Activated CD8-positive, alpha-beta memory T cell treated with anti-CD3 and anti-CD28 coated beads, Interleukin-2, amount 10 ng/mL, durations not matched to agents 7 days and 5 days (primary cell): Measurements from ENCODE around the gene PAFAH1B1. TPM values are rescaled to one million over a fixed set of nuclear protein-coding genes. Genes with fewer than 3 reads are reported as not detected.
A peak's percentile ranks its signal among the peaks of the same experiment; 100 is the strongest.

Experiments
- ATAC-seq: fragments of 150-1000 bp; cut with Tn5 transposase; one replicate; pipeline ENCODE4 v1.10.0; 2021; ENCODE audit warnings: moderate library complexity
- CTCF ChIA-PET: fragments of 350-600 bp; sonication (Branson Sonifier 250); formaldehyde crosslinking; loops from one replicate; lab custom pipeline; 2021; ENCODE audit warnings: antibody characterized with exemption; lab: Charles Lee
- DNase-seq: peaks from one replicate; pipeline ENCODE4 v3.0.0-alpha.2; 2020
- H3K27ac Mint-ChIP-seq: one replicate; pipeline ENCODE4 v1.8.0; 2021; ENCODE audit warnings: mild to moderate bottlenecking, mixed read lengths
- H3K27me3 Mint-ChIP-seq: one replicate; pipeline ENCODE4 v1.8.0; 2021; ENCODE audit warnings: mixed read lengths
- H3K36me3 Mint-ChIP-seq: one replicate; pipeline ENCODE4 v1.8.0; 2021; ENCODE audit warnings: mild to moderate bottlenecking, mixed read lengths
- H3K4me1 Mint-ChIP-seq: one replicate; pipeline ENCODE4 v1.8.0; 2021; ENCODE audit warnings: mixed read lengths
- H3K4me3 Mint-ChIP-seq: one replicate; pipeline ENCODE4 v1.8.0; 2021; ENCODE audit warnings: mild to moderate bottlenecking, moderate library complexity, mixed read lengths
- H3K9me3 Mint-ChIP-seq: one replicate; pipeline ENCODE4 v1.8.0; 2022; ENCODE audit warnings: low read depth, mixed read lengths
- total RNA-seq, 2 experiments: library from RNA; stranded (reverse); gene quantifications; one replicate each; pipeline ENCODE4 v1.2.3, GENCODE V29; 2021

The PAFAH1B1 gene
- total RNA-seq, 2 experiments from 2014 or later: 170 to 175 TPM

GRCh38 chr17:2708585-2709182 lies 115.2 kb downstream of the PAFAH1B1 start:
- H3K4me1 Mint-ChIP-seq: peaks cover 35% of the 10 kb centered on the region
- DNase-seq (no peak), ATAC-seq (no peak)
- H3K27ac Mint-ChIP-seq: peak overlapping the region; percentile 87
- CTCF ChIA-PET: no interaction called here
- H3K9me3 Mint-ChIP-seq: no peaks in the 10 kb centered on the region
- no peak overlapping the region for H3K4me3 Mint-ChIP-seq
- no peaks in the 10 kb centered on the region for H3K27me3 Mint-ChIP-seq
- H3K36me3 Mint-ChIP-seq: peaks cover 2% of the 10 kb centered on the region

- Mint-ChIP-seq H3K4me1 (peaks cover 37% of the 10 kb centered on the region), H3K27ac (peak overlapping the region; percentile 87), H3K4me3 (peak overlapping the region; percentile 20), H3K27me3 (no peaks in the 10 kb centered on the region), H3K36me3 (peaks cover 2% of the 10 kb centered on the region), H3K9me3 (no peaks in the 10 kb centered on the region)
- DNase-seq: no peak
- ATAC-seq: no peak
- CTCF ChIA-PET: interaction anchor here (1.3 kb wide), 1 partner anchor 293 kb away, joined by 3 read pairs; no protein-coding TSS in a partner anchor
Measured at GRCh38 chr17:2709183-2709661, 115.8 kb downstream of the PAFAH1B1 start.

- no peaks in the 10 kb centered on the region for H3K27me3 Mint-ChIP-seq
- H3K27ac Mint-ChIP-seq: peak overlapping the region; percentile 87
- no peaks in the 10 kb centered on the region for H3K9me3 Mint-ChIP-seq
- H3K4me3 Mint-ChIP-seq: peak overlapping the region; percentile 86
- DNase-seq (no peak), ATAC-seq (no peak)
- peaks cover 37% of the 10 kb centered on the region for H3K4me1 Mint-ChIP-seq
- CTCF ChIA-PET: interaction anchor here (0.6 to 1.4 kb wide), 5 partner anchors 11 to 1930 kb away, joined by 3 to 6 read pairs (median 3); no protein-coding TSS in a partner anchor
- H3K36me3 Mint-ChIP-seq: peaks cover 2% of the 10 kb centered on the region
Measured at GRCh38 chr17:2710071-2710802, 116.8 kb downstream of the PAFAH1B1 start.

GRCh38 chr17:2710803-2711607 lies 117.6 kb downstream of the PAFAH1B1 start:
- CTCF ChIA-PET: interaction anchor here (0.6 to 1.4 kb wide), 4 partner anchors 11 to 1931 kb away, joined by 3 to 6 read pairs (median 3); no protein-coding TSS in a partner anchor
- Mint-ChIP-seq H3K4me1 (peaks cover 37% of the 10 kb centered on the region), H3K36me3 (peaks cover 2% of the 10 kb centered on the region), H3K27me3 (no peaks in the 10 kb centered on the region), H3K27ac (peak overlapping the region; percentile 87), H3K4me3 (peak overlapping the region; percentile 93), H3K9me3 (no peaks in the 10 kb centered on the region)
- ATAC-seq: peak; percentile 6
- DNase-seq: peak; percentile 51

- H3K4me1 Mint-ChIP-seq: peaks cover 37% of the 10 kb centered on the region
- peak; percentile 93 for ATAC-seq
- no peaks in the 10 kb centered on the region for H3K27me3 Mint-ChIP-seq
- DNase-seq: peak; percentile 97
- peak within 1 kb of the TSS; percentile 93 for H3K4me3 Mint-ChIP-seq
- H3K27ac Mint-ChIP-seq: peak within 1 kb of the TSS; percentile 95
- no peaks in the 10 kb centered on the region for H3K9me3 Mint-ChIP-seq
- CTCF ChIA-PET: no interaction called here
- H3K36me3 Mint-ChIP-seq: peaks cover 2% of the 10 kb centered on the region
Measured at GRCh38 chr17:2711608-2712299, 118.3 kb downstream of the PAFAH1B1 start, which contains the start of gene CLUH. Gene CLUH (minus strand): TSS chr17:2711764. CDS start chr17:2711661, 103 bp downstream.

- H3K27me3 Mint-ChIP-seq: no peaks in the 10 kb centered on the region
- CTCF ChIA-PET: no interaction called here
Measured at GRCh38 chr17:2712300-2713043, 119.0 kb downstream of the PAFAH1B1 start.

GRCh38 chr17:2713881-2714280 lies 120.4 kb downstream of the PAFAH1B1 start:
- Mint-ChIP-seq H3K4me1 (peaks cover 33% of the 10 kb centered on the region), H3K36me3 (peaks cover 2% of the 10 kb centered on the region), H3K27ac (no peak overlapping the region), H3K27me3 (no peaks in the 10 kb centered on the region), H3K9me3 (no peaks in the 10 kb centered on the region), H3K4me3 (no peak overlapping the region)
- ATAC-seq (no peak), DNase-seq (no peak)
- CTCF ChIA-PET: interaction anchor here (0.7 kb wide), 1 partner anchor 299 kb away, joined by 3 read pairs; no protein-coding TSS in a partner anchor

More at GRCh38 chr17:2712300-2713043, 119.0 kb downstream of the PAFAH1B1 start:
- ATAC-seq (no peak), DNase-seq (no peak)
- peak overlapping the region; percentile 95 for H3K27ac Mint-ChIP-seq
- peaks cover 2% of the 10 kb centered on the region for H3K36me3 Mint-ChIP-seq
- peaks cover 37% of the 10 kb centered on the region for H3K4me1 Mint-ChIP-seq
- no peaks in the 10 kb centered on the region for H3K9me3 Mint-ChIP-seq
- peak overlapping the region; percentile 93 for H3K4me3 Mint-ChIP-seq

- peaks cover 14% of the 10 kb centered on the region for H3K4me1 Mint-ChIP-seq
- H3K9me3 Mint-ChIP-seq: no peaks in the 10 kb centered on the region
- no peak overlapping the region for H3K27ac Mint-ChIP-seq
- no peaks in the 10 kb centered on the region for H3K27me3 Mint-ChIP-seq
- H3K4me3 Mint-ChIP-seq: no peak overlapping the region
- peaks cover 2% of the 10 kb centered on the region for H3K36me3 Mint-ChIP-seq
- CTCF ChIA-PET: no interaction called here
- ATAC-seq (no peak), DNase-seq (no peak)
Measured at GRCh38 chr17:2716649-2717048, 123.2 kb downstream of the PAFAH1B1 start.

- Mint-ChIP-seq H3K4me3 (no peak overlapping the region), H3K4me1 (peaks cover 4% of the 10 kb centered on the region), H3K9me3 (no peaks in the 10 kb centered on the region), H3K36me3 (peaks cover 2% of the 10 kb centered on the region), H3K27ac (no peak overlapping the region), H3K27me3 (peaks cover 10% of the 10 kb centered on the region)
- no peak for ATAC-seq
- DNase-seq: no peak
- CTCF ChIA-PET: no interaction called here
Measured at GRCh38 chr17:2718150-2718938, 124.9 kb downstream of the PAFAH1B1 start.

- no peak for DNase-seq
- no peak overlapping the region for H3K27ac Mint-ChIP-seq
- CTCF ChIA-PET: no interaction called here
- no peak overlapping the region for H3K4me3 Mint-ChIP-seq
- no peaks in the 10 kb centered on the region for H3K9me3 Mint-ChIP-seq
- H3K27me3 Mint-ChIP-seq: peaks cover 17% of the 10 kb centered on the region
- no peaks in the 10 kb centered on the region for H3K4me1 Mint-ChIP-seq
- no peak for ATAC-seq
- H3K36me3 Mint-ChIP-seq: peaks cover 2% of the 10 kb centered on the region
Measured at GRCh38 chr17:2719861-2720260, 126.4 kb downstream of the PAFAH1B1 start.

- H3K4me3 Mint-ChIP-seq: no peak overlapping the region
- DNase-seq (no peak), ATAC-seq (no peak)
- H3K27ac Mint-ChIP-seq: no peak overlapping the region
- H3K9me3 Mint-ChIP-seq: no peaks in the 10 kb centered on the region
- H3K36me3 Mint-ChIP-seq: peaks cover 2% of the 10 kb centered on the region
- peaks cover 27% of the 10 kb centered on the region for H3K27me3 Mint-ChIP-seq
- CTCF ChIA-PET: no interaction called here
- H3K4me1 Mint-ChIP-seq: peaks cover 3% of the 10 kb centered on the region
Measured at GRCh38 chr17:2721603-2722002, 128.1 kb downstream of the PAFAH1B1 start.
